Bronchial epithelial cell (primary cell): ENCODE measurements around the gene CCDC32. TPM values are rescaled to one million over a fixed set of nuclear protein-coding genes. Genes with fewer than 3 reads are reported as not detected.

Source experiments
- DNase-seq: peaks from one replicate; pipeline ENCODE4 v3.0.0-alpha.2; 2010; ENCODE audit warnings: low read depth
- FAIRE-seq: peaks from 2 replicates; lab custom pipeline; 2011; peaks lifted over from hg19 to GRCh38; lab: Jason Lieb, UNC
- H3K27me3 ChIP-seq: 2 replicates; pipeline ENCODE4 v1.5.1; 2011; ENCODE audit warnings: low read length; ENCODE audit not compliant: control insufficient read depth, insufficient read depth
- H3K36me3 ChIP-seq: 2 replicates; pipeline ENCODE4 v1.5.1; 2011; ENCODE audit warnings: low read length; ENCODE audit not compliant: control insufficient read depth, insufficient read depth
- H3K4me3 ChIP-seq: 2 replicates; pipeline ENCODE4 v1.5.1; 2011; ENCODE audit warnings: mild to moderate bottlenecking, low read depth, low read length, control low read depth
- total RNA-seq: library from RNA; depleted of rRNA; stranded (reverse); fragments of >200 nt; gene quantifications from 2 replicates; pipeline ENCODE4 v1.2.1, GENCODE V29; 2014
- TF ChIP-seq, protein P1 (sequence below): IDR thresholded peaks from 2 replicates; pipeline ENCODE4 v1.5.1; 2011; ENCODE audit warnings: mild to moderate bottlenecking, moderate library complexity, low read length, control low read depth, inconsistent platforms; ENCODE audit not compliant: insufficient read depth, severe bottlenecking

Gene CCDC32
- total RNA-seq, 1 donor from 2014 or later = 16.3 TPM

GRCh38 chr15:40563426-40563825 lies 1.4 kb downstream of the CCDC32 start:
- DNase-seq = no peak
- Histone ChIP-seq H3K27me3 (no peaks in the 10 kb centered on the region), H3K36me3 (peaks cover 1% of the 10 kb centered on the region), H3K4me3 (no peak overlapping the region)
- TF ChIP-seq, protein P1, sequence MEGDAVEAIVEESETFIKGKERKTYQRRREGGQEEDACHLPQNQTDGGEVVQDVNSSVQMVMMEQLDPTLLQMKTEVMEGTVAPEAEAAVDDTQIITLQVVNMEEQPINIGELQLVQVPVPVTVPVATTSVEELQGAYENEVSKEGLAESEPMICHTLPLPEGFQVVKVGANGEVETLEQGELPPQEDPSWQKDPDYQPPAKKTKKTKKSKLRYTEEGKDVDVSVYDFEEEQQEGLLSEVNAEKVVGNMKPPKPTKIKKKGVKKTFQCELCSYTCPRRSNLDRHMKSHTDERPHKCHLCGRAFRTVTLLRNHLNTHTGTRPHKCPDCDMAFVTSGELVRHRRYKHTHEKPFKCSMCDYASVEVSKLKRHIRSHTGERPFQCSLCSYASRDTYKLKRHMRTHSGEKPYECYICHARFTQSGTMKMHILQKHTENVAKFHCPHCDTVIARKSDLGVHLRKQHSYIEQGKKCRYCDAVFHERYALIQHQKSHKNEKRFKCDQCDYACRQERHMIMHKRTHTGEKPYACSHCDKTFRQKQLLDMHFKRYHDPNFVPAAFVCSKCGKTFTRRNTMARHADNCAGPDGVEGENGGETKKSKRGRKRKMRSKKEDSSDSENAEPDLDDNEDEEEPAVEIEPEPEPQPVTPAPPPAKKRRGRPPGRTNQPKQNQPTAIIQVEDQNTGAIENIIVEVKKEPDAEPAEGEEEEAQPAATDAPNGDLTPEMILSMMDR = no peak
- no peak for FAIRE-seq

GRCh38 chr15:40562691-40563090 lies 2.2 kb downstream of the CCDC32 start:
- FAIRE-seq (no peak), DNase-seq (no peak)
- TF ChIP-seq, protein P1 = no peak
- H3K36me3 ChIP-seq = peaks cover 1% of the 10 kb centered on the region
- H3K27me3 ChIP-seq = no peaks in the 10 kb centered on the region
- no peak overlapping the region for H3K4me3 ChIP-seq

DNA sequence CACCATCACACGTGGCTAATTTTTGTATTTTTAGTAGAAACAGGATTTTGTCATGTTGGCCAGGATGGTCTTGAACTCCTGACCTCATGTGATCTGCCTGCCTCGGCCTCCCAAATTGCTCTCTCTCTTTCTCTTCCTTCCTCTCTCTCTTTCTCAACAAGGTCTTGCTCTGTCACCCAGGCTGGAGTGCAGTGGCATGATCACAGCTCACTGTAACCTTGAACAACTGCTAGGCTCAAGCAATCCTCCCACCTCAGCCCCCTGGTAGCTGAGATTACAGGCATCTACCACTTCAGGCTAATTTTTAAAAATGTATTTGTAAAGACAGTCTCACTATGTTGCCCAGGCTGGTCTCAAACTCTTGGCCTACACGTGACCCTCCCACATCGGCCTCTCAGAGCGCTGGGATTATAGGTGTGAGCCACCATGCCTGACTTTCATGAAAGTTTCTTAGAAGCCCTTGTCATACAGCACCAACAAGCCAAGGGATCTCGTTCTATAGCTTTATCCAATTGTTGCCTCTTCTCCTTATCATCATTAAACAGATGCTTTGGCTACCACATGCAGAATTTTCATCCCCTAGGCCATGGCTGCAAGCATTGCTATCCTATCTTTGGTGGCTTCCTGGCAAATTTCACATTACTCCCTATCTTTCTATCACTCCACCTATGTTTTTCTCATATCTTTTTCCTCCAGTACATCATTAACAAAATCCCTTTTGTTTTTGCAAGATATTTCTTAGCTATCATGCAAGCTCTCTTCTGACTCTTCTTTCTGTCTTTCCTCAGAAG lies 5.7 kb downstream of the CCDC32 start:
- DNase-seq (no peak), FAIRE-seq (no peak)
- Histone ChIP-seq H3K36me3 (peaks cover 3% of the 10 kb centered on the region), H3K27me3 (no peaks in the 10 kb centered on the region), H3K4me3 (no peak overlapping the region)
- TF ChIP-seq, protein P1 = no peak

GRCh38 chr15:40555876-40556275 lies 9.0 kb downstream of the CCDC32 start:
- no peak overlapping the region for H3K4me3 ChIP-seq
- DNase-seq = no peak
- TF ChIP-seq, protein P1 = no peak
- no peaks in the 10 kb centered on the region for H3K27me3 ChIP-seq
- peaks cover 5% of the 10 kb centered on the region for H3K36me3 ChIP-seq
- FAIRE-seq = no peak

DNA sequence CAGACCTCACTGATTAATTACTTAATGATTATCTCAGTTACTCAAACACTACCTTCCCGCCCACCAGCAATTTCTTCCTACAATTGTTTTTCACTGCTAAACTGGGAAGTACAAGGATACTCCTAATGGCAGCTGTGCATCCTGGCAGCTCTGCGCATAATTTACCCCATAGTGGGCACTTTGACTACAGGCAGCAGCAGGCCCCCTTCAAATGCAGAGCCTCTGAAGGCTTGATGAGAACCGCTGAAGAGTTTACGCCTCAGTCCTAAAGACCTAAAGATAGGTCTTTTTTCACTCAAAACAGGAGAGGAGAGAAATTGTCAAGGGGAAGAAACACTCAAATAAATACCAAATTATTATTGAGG lies 10.7 kb downstream of the CCDC32 start:
- TF ChIP-seq, protein P1 = no peak
- no peaks in the 10 kb centered on the region for H3K27me3 ChIP-seq
- DNase-seq (no peak), FAIRE-seq (no peak)
- peaks cover 9% of the 10 kb centered on the region for H3K36me3 ChIP-seq
- H3K4me3 ChIP-seq = no peak overlapping the region
